IPS-15b (cell line): Measurements from ENCODE around the gene IQGAP1.

Source experiments
- H3K27me3 ChIP-seq: one replicate; pipeline ENCODE4 v1.6.1; 2013; ENCODE audit warnings: low read length; ENCODE audit not compliant: control insufficient read depth, insufficient read depth
- H3K36me3 ChIP-seq: one replicate; pipeline ENCODE4 v1.6.1; 2013; ENCODE audit warnings: low read length; ENCODE audit not compliant: control insufficient read depth, insufficient read depth
- H3K4me1 ChIP-seq: one replicate; pipeline ENCODE4 v1.6.1; 2013; ENCODE audit warnings: mild to moderate bottlenecking, low read length; ENCODE audit not compliant: control insufficient read depth, insufficient read depth
- H3K4me3 ChIP-seq: one replicate; pipeline ENCODE4 v1.5.1; 2013; ENCODE audit warnings: low read depth, low read length
- H3K9ac ChIP-seq: one replicate; pipeline ENCODE4 v1.6.1; 2013; ENCODE audit warnings: low read depth, mild to moderate bottlenecking, low read length
- H3K9me3 ChIP-seq: one replicate; pipeline ENCODE4 v1.6.1; 2013; ENCODE audit warnings: mild to moderate bottlenecking, low read length; ENCODE audit not compliant: control insufficient read depth, insufficient read depth

The IQGAP1 gene

DNA sequence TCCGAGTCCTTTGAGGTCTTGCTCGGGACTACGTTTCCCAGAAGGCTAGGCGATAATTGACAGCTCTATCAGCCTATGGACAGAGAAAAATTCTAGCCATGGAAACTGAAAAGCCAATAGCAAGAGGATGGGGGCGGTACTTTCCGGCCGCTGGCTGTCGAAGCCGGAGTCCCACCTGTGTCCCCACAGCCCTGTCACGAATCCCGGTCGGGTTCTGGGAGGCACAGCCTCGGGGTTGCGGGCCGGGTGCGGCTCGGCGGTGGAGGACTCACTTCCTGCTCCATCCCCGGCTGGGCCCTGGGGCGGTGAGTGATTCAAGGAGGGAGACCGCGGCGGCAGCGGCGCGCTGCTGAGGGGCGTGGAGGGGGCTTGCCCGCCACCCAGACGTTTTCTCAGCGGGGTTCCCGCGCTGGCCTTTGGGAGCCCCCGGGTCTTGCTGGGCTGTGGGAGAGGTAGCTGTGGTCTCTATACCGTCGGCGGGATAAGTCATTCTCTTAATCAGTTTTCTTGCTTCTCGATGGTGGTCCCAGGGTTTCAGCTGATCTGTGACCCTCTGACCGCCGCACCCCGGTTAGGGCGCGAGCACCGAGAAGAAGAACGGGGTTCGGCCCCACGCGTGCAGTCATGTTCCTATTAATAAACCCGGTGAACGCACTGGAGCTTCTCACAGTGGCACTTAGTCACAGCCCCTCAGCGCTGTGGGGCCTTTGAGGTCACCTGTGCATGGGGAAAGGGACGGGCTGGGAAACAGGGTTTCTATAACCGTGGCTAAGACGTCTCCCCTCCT is 35.7 kb upstream of the IQGAP1 start, which contains the start of gene ZNF774:
ZNF774 (plus strand) TSS at position 178 of the 787 bp plus-strand sequence. CDS start 2,377 bp downstream, outside the sequence.
- Histone ChIP-seq H3K4me3 (peak within 1 kb of the TSS; percentile 88), H3K27me3 (peaks cover 4% of the 10 kb centered on the region), H3K9ac (peak within 1 kb of the TSS; percentile 61), H3K4me1 (no peaks in the 10 kb centered on the region), H3K36me3 (no peaks in the 10 kb centered on the region), H3K9me3 (no peaks in the 10 kb centered on the region)

DNA sequence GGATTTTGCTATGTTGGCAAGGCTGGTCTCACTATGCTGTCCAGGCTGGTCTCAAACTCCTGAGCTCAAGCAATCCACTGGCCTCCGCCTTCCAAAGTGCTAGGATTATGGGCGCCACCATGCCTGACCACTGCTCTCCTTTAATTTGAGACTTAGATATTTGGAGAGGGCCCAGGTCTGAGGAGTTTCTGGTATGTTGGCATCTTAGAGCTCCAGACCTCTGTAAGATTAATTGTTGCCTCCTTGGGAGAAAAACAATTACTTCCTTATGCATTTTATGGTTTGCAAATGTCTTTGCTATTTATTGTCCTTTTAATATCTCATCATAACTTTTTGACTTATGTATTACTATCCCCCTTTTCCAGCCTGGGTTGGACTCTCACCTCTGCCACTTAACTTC is 33.1 kb upstream of the IQGAP1 start:
- no peaks in the 10 kb centered on the region for H3K36me3 ChIP-seq
- H3K4me1 ChIP-seq: no peaks in the 10 kb centered on the region
- peaks cover 4% of the 10 kb centered on the region for H3K27me3 ChIP-seq
- H3K9me3 ChIP-seq: no peaks in the 10 kb centered on the region
- H3K4me3 ChIP-seq: no peak overlapping the region
- no peak overlapping the region for H3K9ac ChIP-seq

DNA sequence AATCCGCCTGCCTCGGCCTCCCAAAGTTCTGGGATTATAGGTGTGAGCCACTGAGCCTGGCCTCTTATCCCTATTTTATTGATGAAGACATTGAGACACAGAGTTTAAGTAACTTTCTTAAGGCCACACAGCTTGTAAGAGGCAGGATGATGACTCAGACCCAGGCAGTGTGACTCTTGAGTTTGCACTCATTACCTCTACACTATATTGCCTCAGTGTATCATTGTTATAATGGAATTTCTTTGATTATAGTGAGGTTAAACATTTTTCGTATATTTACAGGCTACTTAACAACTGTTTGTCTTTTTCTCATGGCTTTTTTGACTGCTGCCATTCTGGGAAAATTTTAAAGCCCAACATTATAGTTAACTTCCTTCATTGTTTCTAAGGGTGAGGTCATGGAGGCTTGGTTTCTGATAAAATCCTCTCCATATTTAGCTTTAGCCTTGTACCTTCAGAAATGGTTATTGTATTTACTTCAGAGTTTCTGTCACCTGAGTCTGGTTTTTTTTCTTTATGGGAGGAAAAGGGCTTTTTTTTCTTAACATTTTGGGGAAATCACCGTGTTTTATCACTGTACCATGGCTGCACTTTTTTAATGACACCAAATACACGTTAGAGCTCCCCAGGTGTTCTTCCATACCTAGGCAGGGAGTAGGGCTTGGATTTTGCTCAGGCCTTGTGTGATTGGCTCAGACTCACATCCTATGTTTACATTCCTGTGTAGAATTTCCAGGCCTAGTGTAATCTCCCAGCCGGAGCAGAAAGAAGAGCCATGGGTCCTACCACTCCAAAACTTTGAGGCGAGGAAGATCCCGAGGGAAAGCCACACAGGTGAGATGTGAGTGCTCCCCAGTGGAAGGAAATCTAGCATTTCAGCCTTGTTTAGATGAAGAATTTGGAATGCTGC is 29.7 kb upstream of the IQGAP1 start:
- no peak overlapping the region for H3K9ac ChIP-seq
- H3K27me3 ChIP-seq: no peaks in the 10 kb centered on the region
- no peaks in the 10 kb centered on the region for H3K9me3 ChIP-seq
- H3K4me3 ChIP-seq: no peak overlapping the region
- H3K36me3 ChIP-seq: no peaks in the 10 kb centered on the region
- H3K4me1 ChIP-seq: peaks cover 9% of the 10 kb centered on the region

DNA sequence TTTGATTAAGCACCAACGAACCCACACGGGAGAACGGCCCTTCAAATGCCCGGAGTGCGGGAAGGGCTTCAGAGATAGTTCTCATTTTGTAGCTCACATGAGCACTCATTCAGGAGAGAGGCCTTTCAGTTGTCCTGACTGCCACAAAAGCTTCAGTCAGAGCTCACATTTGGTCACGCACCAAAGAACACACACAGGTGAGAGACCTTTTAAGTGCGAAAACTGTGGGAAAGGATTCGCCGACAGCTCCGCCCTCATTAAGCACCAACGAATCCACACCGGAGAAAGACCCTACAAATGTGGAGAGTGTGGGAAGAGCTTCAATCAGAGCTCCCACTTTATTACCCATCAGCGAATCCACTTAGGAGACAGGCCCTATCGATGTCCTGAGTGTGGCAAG is 27.3 kb upstream of the IQGAP1 start:
- Histone ChIP-seq H3K27me3 (no peaks in the 10 kb centered on the region), H3K9ac (no peak overlapping the region), H3K36me3 (no peaks in the 10 kb centered on the region), H3K9me3 (no peaks in the 10 kb centered on the region), H3K4me3 (no peak overlapping the region), H3K4me1 (peaks cover 9% of the 10 kb centered on the region)

DNA sequence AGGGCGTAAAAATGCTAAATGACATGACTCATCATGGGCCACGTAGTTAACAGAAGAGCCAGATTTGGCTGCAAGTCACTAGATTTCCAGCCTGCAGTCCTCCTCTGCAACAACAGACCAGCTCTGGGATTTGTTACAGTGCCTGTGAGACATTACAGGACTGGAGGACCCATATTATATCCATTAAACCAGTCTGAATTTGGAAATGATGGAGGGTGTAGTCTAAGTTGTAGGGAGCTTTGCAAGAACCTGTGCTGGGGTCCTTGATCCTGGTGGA is 25.2 kb upstream of the IQGAP1 start:
- Histone ChIP-seq H3K27me3 (no peaks in the 10 kb centered on the region), H3K4me1 (peaks cover 9% of the 10 kb centered on the region), H3K9me3 (no peaks in the 10 kb centered on the region), H3K36me3 (no peaks in the 10 kb centered on the region), H3K4me3 (no peak overlapping the region), H3K9ac (no peak overlapping the region)

DNA sequence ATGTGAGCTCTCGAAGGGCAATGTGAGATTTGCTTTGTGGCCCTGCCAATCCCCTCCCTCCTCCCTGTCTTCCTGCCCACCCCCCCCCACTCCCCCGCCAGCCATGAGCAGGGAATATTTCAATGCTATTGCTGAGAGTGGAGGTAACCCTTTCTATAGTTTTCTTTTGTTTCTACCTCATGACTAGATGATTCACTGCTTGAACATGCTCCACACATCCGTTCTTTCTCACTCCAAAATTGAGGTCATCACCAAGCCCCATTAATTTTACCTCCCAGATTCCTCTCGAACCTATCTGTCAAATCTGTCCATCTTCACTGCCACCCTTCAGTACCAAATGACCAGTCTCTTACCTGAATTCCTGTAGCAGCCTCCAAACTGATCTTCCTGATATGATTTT is 23.8 kb upstream of the IQGAP1 start:
- Histone ChIP-seq H3K36me3 (no peaks in the 10 kb centered on the region), H3K4me1 (peaks cover 9% of the 10 kb centered on the region), H3K9ac (no peak overlapping the region), H3K9me3 (no peaks in the 10 kb centered on the region), H3K27me3 (no peaks in the 10 kb centered on the region), H3K4me3 (no peak overlapping the region)

DNA sequence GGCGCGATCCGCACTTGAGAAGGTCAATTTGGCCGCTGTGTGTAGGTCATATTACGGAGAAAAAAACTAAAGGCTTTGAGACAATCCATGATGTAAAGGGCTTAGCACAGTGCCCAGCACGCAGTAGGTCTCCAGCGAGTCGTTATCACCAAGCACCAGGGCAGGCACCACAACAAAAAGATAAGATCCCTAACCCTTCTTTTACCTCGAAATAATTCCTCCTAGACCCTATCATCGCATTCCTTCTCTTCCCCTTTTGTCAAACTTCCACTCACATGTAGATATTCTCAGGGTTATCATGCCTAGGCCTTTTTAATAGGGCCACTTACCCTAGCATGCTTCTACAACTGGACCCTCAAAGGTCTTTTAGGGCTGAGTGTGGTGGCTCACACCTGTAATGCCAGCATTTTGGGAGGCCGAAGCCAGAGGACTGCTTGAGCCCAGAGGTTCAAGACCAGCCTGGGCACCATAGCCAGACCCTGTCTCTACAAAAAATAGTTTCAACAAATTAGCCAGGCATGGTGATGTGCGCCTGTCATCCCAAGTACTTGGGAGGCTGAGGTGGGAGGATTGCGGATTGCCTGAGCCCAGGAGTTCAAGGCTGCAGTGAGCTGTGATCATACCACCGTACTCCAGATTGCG is 22.5 kb upstream of the IQGAP1 start:
- H3K36me3 ChIP-seq: no peaks in the 10 kb centered on the region

DNA sequence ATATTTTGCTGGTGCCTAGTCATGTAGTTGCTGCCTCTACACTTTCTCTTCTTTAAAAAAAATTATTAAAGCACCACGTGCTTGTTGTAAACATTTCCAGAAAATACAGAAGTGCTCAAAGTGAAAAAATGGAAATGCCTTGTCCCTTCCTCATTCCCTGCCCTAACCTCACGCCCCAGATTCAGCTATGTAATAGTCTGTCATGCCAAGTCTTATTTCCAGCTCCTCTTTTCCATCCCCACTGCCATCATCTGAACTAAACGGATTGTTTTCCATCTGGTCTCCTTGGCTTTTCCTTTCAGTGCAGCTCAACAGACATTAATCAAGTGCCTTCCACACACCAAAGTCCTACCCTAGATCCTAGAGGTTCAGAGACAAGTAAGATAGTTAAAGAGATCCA is 20.5 kb upstream of the IQGAP1 start:
- H3K36me3 ChIP-seq: no peaks in the 10 kb centered on the region
- H3K4me3 ChIP-seq: no peak overlapping the region
- H3K9me3 ChIP-seq: no peaks in the 10 kb centered on the region
- H3K4me1 ChIP-seq: peaks cover 4% of the 10 kb centered on the region
- H3K27me3 ChIP-seq: no peaks in the 10 kb centered on the region
- H3K9ac ChIP-seq: no peak overlapping the region

More for the DNA sequence above, 22.5 kb upstream of the IQGAP1 start:
- Histone ChIP-seq H3K9me3 (no peaks in the 10 kb centered on the region), H3K4me1 (peaks cover 9% of the 10 kb centered on the region), H3K9ac (no peak overlapping the region), H3K27me3 (no peaks in the 10 kb centered on the region), H3K4me3 (no peak overlapping the region)

DNA sequence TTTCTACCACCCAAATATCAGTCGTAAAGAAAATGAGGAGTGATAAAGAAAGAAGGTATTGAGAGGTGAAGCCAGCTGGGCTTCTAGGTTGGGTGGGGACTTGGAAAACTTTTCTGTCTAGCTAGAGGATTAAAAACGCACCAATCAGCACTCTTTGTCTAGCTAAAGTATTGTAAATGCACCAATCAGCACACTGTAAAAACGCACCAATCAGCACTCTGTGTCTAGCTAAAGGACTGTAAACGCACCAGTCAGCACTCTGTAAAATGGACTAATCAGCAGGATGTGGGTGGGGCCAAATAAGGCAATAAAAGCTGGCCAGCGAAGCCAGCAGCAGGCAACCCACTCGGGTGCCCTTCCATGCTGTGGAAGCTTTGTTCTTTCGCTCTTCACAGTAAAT is 13.0 kb upstream of the IQGAP1 start:
- Histone ChIP-seq H3K4me3 (no peak overlapping the region), H3K27me3 (no peaks in the 10 kb centered on the region), H3K36me3 (no peaks in the 10 kb centered on the region), H3K4me1 (no peaks in the 10 kb centered on the region), H3K9ac (no peak overlapping the region), H3K9me3 (peaks cover 2% of the 10 kb centered on the region)

DNA sequence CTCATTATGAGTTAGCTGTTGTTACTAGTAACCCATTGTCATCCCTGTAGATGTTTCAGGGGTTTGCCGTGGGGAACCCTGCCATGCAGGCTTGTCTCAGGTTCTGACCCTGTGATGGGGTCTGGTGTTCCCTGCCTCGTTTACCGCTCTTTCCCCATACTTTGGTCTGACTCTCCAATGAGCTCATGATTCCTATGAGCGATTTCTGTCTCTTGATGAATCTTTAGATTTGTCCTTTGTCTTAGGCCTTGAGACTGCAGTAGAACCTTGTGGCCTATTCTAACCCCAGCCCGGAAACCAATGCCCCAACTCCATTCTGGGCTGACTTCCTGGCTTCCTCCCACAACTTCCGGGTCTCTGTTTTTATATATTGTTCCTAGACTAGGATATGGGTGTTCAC is 11.3 kb upstream of the IQGAP1 start:
- Histone ChIP-seq H3K9me3 (peaks cover 2% of the 10 kb centered on the region), H3K4me3 (no peak overlapping the region), H3K36me3 (no peaks in the 10 kb centered on the region), H3K27me3 (no peaks in the 10 kb centered on the region), H3K4me1 (no peaks in the 10 kb centered on the region), H3K9ac (no peak overlapping the region)

DNA sequence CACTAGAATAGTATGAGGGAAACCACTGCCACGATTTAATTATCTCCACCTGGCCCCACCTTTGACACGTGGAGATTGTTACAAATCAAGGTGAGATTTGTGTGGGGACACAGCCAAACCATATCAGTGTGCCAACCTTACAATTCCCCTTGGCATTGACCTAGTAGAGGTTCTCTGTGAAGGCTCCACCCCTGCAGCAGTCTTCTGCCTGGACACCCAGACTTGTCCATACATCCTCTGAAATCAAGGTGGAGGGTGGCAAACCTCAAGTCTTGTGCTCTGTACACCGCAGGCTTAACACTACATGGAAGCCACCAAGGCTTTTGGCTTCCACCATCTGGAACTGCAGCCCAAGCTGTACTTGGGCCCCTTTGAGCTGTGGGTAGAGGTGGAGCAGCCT is 8.8 kb upstream of the IQGAP1 start:
- H3K36me3 ChIP-seq: no peaks in the 10 kb centered on the region
- no peaks in the 10 kb centered on the region for H3K27me3 ChIP-seq
- H3K4me3 ChIP-seq: no peak overlapping the region
- peaks cover 2% of the 10 kb centered on the region for H3K9me3 ChIP-seq
- no peaks in the 10 kb centered on the region for H3K4me1 ChIP-seq
- H3K9ac ChIP-seq: no peak overlapping the region
